ENCODE results near the gene AP1G2. TPM values are rescaled to one million over a fixed set of nuclear protein-coding genes. Genes with fewer than 3 reads are reported as not detected.

The AP1G2 gene
- total RNA-seq, 1 experiment from 2014 or later = 69.7 TPM

- Histone ChIP-seq H3K4me1 (ENCODE audit: insufficient read depth, low read length) (peaks cover 18% of the 10 kb centered on the region), H3K4me3 (ENCODE audit: low read length) (no peak overlapping the region), H3K9ac (ENCODE audit: low read length) (no peak overlapping the region), H3K27me3 (ENCODE audit: low read length) (no peaks in the 10 kb centered on the region), H3F3A (ENCODE audit: low read length, unreplicated experiment) (no peaks in the 10 kb centered on the region), H2AFZ (ENCODE audit: low read length) (no peak overlapping the region), H3K36me3 (ENCODE audit: low read depth, low read length) (peaks cover 3% of the 10 kb centered on the region; the same call in 1 of the 2 replicates), H3K27ac (ENCODE audit: low read length) (no peak overlapping the region), H4K20me1 (ENCODE audit: low read length) (no peaks in the 10 kb centered on the region), H3K9me2 (replicated peaks; ENCODE audit: low read length) (no peaks in the 10 kb centered on the region), H3K79me2 (ENCODE audit: low read length) (peaks cover 9% of the 10 kb centered on the region; the same call in 1 of the 2 replicates), H3K9me3 (ENCODE audit: low read length) (no peaks in the 10 kb centered on the region), H3K4me2 (ENCODE audit: low read length) (no peak overlapping the region)
- DNase-seq = peak; percentile 41
- TF ChIP-seq EZH2 (IDR thresholded peaks at IDR 0.05; ENCODE audit: low read length, unreplicated experiment) = no peak
- TF ChIP-seq, protein P1, sequence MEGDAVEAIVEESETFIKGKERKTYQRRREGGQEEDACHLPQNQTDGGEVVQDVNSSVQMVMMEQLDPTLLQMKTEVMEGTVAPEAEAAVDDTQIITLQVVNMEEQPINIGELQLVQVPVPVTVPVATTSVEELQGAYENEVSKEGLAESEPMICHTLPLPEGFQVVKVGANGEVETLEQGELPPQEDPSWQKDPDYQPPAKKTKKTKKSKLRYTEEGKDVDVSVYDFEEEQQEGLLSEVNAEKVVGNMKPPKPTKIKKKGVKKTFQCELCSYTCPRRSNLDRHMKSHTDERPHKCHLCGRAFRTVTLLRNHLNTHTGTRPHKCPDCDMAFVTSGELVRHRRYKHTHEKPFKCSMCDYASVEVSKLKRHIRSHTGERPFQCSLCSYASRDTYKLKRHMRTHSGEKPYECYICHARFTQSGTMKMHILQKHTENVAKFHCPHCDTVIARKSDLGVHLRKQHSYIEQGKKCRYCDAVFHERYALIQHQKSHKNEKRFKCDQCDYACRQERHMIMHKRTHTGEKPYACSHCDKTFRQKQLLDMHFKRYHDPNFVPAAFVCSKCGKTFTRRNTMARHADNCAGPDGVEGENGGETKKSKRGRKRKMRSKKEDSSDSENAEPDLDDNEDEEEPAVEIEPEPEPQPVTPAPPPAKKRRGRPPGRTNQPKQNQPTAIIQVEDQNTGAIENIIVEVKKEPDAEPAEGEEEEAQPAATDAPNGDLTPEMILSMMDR (conservative IDR thresholded peaks at IDR 0.05; ENCODE audit: low read depth, low read length) = peak; percentile 54; the same call in 1 of the 2 replicates
- TF ChIP-seq EZH2phosphoT487 (IDR thresholded peaks at IDR 0.05; ENCODE audit: borderline replicate concordance, low read length) = no peak
- intact Hi-C loops (cut with micrococcal nuclease) = no loop called here
- no TSS peak for BruUV-seq (replicated peaks)
- ChIA-PET POLR2A (ENCODE audit: unreplicated experiment) (interaction anchor here (0.5 kb wide), 1 partner anchor 525 kb away, joined by 26 read pairs; no protein-coding TSS in a partner anchor), CTCF (no interaction called here)
- ATAC-seq = no peak
Observed at GRCh38 chr14:23568600-23569331, 1.2 kb upstream of the AP1G2 start.

- Histone ChIP-seq H3K4me1 (ENCODE audit: insufficient read depth, low read length) (peaks cover 18% of the 10 kb centered on the region), H3K36me3 (ENCODE audit: low read depth, low read length) (peaks cover 3% of the 10 kb centered on the region; the same call in 1 of the 2 replicates), H3K4me3 (ENCODE audit: low read length) (peak overlapping the region; percentile 81), H2AFZ (ENCODE audit: low read length) (peak overlapping the region; percentile 95; the same call in 1 of the 2 replicates), H3K27me3 (ENCODE audit: low read length) (no peaks in the 10 kb centered on the region), H4K20me1 (ENCODE audit: low read length) (no peaks in the 10 kb centered on the region), H3K4me2 (ENCODE audit: low read length) (peak overlapping the region; percentile 94), H3F3A (ENCODE audit: low read length, unreplicated experiment) (no peaks in the 10 kb centered on the region), H3K9me2 (replicated peaks; ENCODE audit: low read length) (no peaks in the 10 kb centered on the region), H3K9me3 (ENCODE audit: low read length) (no peaks in the 10 kb centered on the region), H3K79me2 (ENCODE audit: low read length) (peaks cover 9% of the 10 kb centered on the region; the same call in 1 of the 2 replicates), H3K27ac (ENCODE audit: low read length) (no peak overlapping the region), H3K9ac (ENCODE audit: low read length) (peak overlapping the region; percentile 87)
- TF ChIP-seq, protein P1 (conservative IDR thresholded peaks at IDR 0.05; ENCODE audit: low read depth, low read length) = no peak
- TF ChIP-seq EZH2 (IDR thresholded peaks at IDR 0.05; ENCODE audit: low read length, unreplicated experiment) = no peak
- CTCF ChIA-PET = interaction anchor here (0.8 kb wide), 1 partner anchor 188 kb away, joined by 11 read pairs; no protein-coding TSS in a partner anchor
- DNase-seq = no peak
- POLR2A ChIA-PET (ENCODE audit: unreplicated experiment) = no interaction called here
- no TSS peak for BruUV-seq (replicated peaks)
- intact Hi-C loops (cut with micrococcal nuclease) = no loop called here
- no peak for ATAC-seq
Observed at GRCh38 chr14:23568021-23568599, 519 bp upstream of the AP1G2 start.

Data from PC-3 (cell line).